HepG2 (cell line): ENCODE measurements around the gene MTR. TPM values are rescaled to one million over a fixed set of nuclear protein-coding genes. Genes with fewer than 3 reads are reported as not detected.

Experiments
- ATAC-seq: fragments of 200-7000 bp; cut with Tn5 transposase; 3 replicates; pipeline ENCODE4 v1.9.1; 2020; ENCODE audit warnings: mild to moderate bottlenecking, moderate library complexity
- BruUV-seq: library from RNA; stranded (reverse); fragments of 400-500 nt; replicated peaks from 2 replicates; lab custom pipeline; 2021; lab: Mats Ljungman, UMichigan
- CTCF ChIA-PET: fragments of 300-600 bp; formaldehyde crosslinking; extraction: SDS; loops from one replicate; lab custom pipeline; 2021; ENCODE audit warnings: low total read pairs, inconsistent platforms, low intra/inter-chr PET ratio; lab: Yijun Ruan, JAX
- POLR2A ChIA-PET: fragments of 350-600 bp; sonication (Branson Sonifier 250); formaldehyde crosslinking; loops from one replicate; lab custom pipeline; 2020; ENCODE audit warnings: antibody characterized with exemption, inconsistent platforms; lab: Yijun Ruan, JAX
- DNase-seq: peaks from one replicate; pipeline ENCODE4 v3.0.0-alpha.2; 2015; ENCODE audit warnings: low spot score
- FAIRE-seq: peaks from 3 replicates; lab custom pipeline; 2011; peaks lifted over from hg19 to GRCh38; lab: Jason Lieb, UNC
- H2AFZ ChIP-seq: one replicate; pipeline ENCODE4 v1.6.1; 2011; ENCODE audit warnings: low read length, inconsistent platforms
- H3K27ac ChIP-seq: fragments of 300-600 bp; 3 replicates; pipeline ENCODE4 v1.8.0; 2011; ENCODE audit warnings: mixed run types, mild to moderate bottlenecking, mixed read lengths, low read length, inconsistent platforms; ENCODE audit not compliant: insufficient read depth; ENCODE audit errors: extremely low read length
- H3K27me3 ChIP-seq, 2 experiments: fragments of 200-600 bp in 1 of 2; 2 replicates in 1 of 2; 3 replicates in 1 of 2; pipeline versions ENCODE4 v1.6.0 to v1.8.0; 2011; ENCODE audit warnings: low read length in 2 of 2, mild to moderate bottlenecking in 2 of 2, moderate library complexity in 2 of 2, inconsistent platforms in 1 of 2; ENCODE audit not compliant: insufficient read depth in 2 of 2, control insufficient read depth in 1 of 2
- H3K36me3 ChIP-seq, 2 experiments: fragments of 200-600 bp in 1 of 2; replicated peaks in 1 of 2; 2 replicates in 1 of 2; 3 replicates in 1 of 2; pipeline versions ENCODE4 v1.5.1 to v1.8.0; 2011; ENCODE audit warnings: low read length in 2 of 2, inconsistent platforms in 1 of 2; ENCODE audit not compliant: insufficient read depth in 2 of 2, control insufficient read depth in 1 of 2
- H3K4me1 ChIP-seq: 2 replicates; pipeline ENCODE4 v1.5.1; 2012; ENCODE audit warnings: low read length, inconsistent platforms; ENCODE audit not compliant: insufficient read depth
- H3K4me2 ChIP-seq: 2 replicates; pipeline ENCODE4 v1.6.0; 2011; ENCODE audit warnings: low read depth, low read length, inconsistent platforms
- H3K4me3 ChIP-seq, 3 experiments: fragments of 200-600 bp in 1 of 3; sonication (generic), shearing (Covaris generic) in 1 of 3; replicated peaks in 1 of 3; 2 replicates each; pipeline ENCODE4 v1.5.1; 2011 to 2016; ENCODE audit warnings: low read length in 3 of 3, inconsistent platforms in 2 of 3, low read depth in 2 of 3, mild to moderate bottlenecking in 2 of 3, control low read depth in 1 of 3, mixed read lengths in 1 of 3; ENCODE audit not compliant: insufficient read depth in 1 of 3
- H3K79me2 ChIP-seq: one replicate; pipeline ENCODE4 v1.6.1; 2011; ENCODE audit warnings: low read length, inconsistent platforms; ENCODE audit not compliant: insufficient read depth
- H3K9ac ChIP-seq: 2 replicates; pipeline ENCODE4 v1.6.0; 2011; ENCODE audit warnings: mild to moderate bottlenecking, low read depth, low read length, inconsistent platforms; ENCODE audit not compliant: insufficient read depth
- H3K9me3 ChIP-seq: 2 replicates; pipeline ENCODE4 v1.5.1; 2012; ENCODE audit warnings: mild to moderate bottlenecking, low read length
- H4K20me1 ChIP-seq: 2 replicates; pipeline ENCODE4 v1.6.0; 2011; ENCODE audit warnings: inconsistent platforms, mild to moderate bottlenecking, low read length, moderate library complexity; ENCODE audit not compliant: insufficient read depth
- ATF5 ChIP-seq: sonication (generic); formaldehyde crosslinking; IDR thresholded peaks from 2 replicates; pipeline ENCODE4 v1.4.0; 2020; ENCODE audit warnings: mild to moderate bottlenecking, low read depth, missing genetic modification reagents
- CREM ChIP-seq, 2 experiments: sonication (generic) in 1 of 2; formaldehyde crosslinking in 1 of 2; IDR thresholded peaks; 2 replicates each; pipeline versions ENCODE4 v1.4.0 to v1.6.1; 2016 to 2020; ENCODE audit warnings: antibody characterized with exemption in 1 of 2, mild to moderate bottlenecking in 1 of 2, missing genetic modification reagents in 1 of 2
- ELF1 ChIP-seq: sonication (generic); formaldehyde crosslinking; IDR thresholded peaks from 2 replicates; pipeline ENCODE4 v1.4.0; 2020; ENCODE audit warnings: missing genetic modification reagents
- FOXK2 ChIP-seq: fragments of 450-650 bp; IDR thresholded peaks from 2 replicates; pipeline ENCODE4 v1.6.1; 2016
- GATAD1 ChIP-seq: IDR thresholded peaks from 2 replicates; pipeline ENCODE4 v1.6.1; 2016; ENCODE audit warnings: missing genetic modification reagents, missing compliant biosample characterization
- HOMEZ ChIP-seq: IDR thresholded peaks from 2 replicates; pipeline ENCODE4 v1.6.1; 2016; ENCODE audit warnings: low read depth
- KDM1A ChIP-seq: IDR thresholded peaks from 2 replicates; pipeline ENCODE4 v1.6.1; 2016; ENCODE audit warnings: missing compliant biosample characterization
- MTA3 ChIP-seq: sonication (generic); formaldehyde crosslinking; IDR thresholded peaks from 2 replicates; pipeline ENCODE4 v1.4.0; 2020; ENCODE audit warnings: missing genetic modification reagents
- RARA ChIP-seq: IDR thresholded peaks from 2 replicates; pipeline ENCODE4 v1.6.1; 2016; ENCODE audit warnings: missing genetic modification reagents, missing compliant biosample characterization
- TAF15 ChIP-seq: fragments of 200-400 bp; formaldehyde crosslinking; IDR thresholded peaks from one replicate; pipeline ENCODE4 v1.6.1; 2018; ENCODE audit warnings: mild to moderate bottlenecking, low read depth, low read length; ENCODE audit not compliant: poor library complexity, severe bottlenecking
- TEAD2 ChIP-seq: sonication (generic); formaldehyde crosslinking; IDR thresholded peaks from 2 replicates; pipeline ENCODE4 v1.9.0; 2021; ENCODE audit warnings: missing genetic modification reagents
- ZFP41 ChIP-seq: sonication (generic); formaldehyde crosslinking; IDR thresholded peaks from 2 replicates; pipeline ENCODE4 v1.4.0; 2020; ENCODE audit warnings: mild to moderate bottlenecking, missing genetic modification reagents, borderline replicate concordance
- ZNF160 ChIP-seq: sonication (generic); formaldehyde crosslinking; IDR thresholded peaks from 2 replicates; pipeline ENCODE4 v1.8.0; 2022; ENCODE audit warnings: mild to moderate bottlenecking, inconsistent platforms, missing genetic modification reagents
- ZNF432 ChIP-seq: sonication (generic); formaldehyde crosslinking; IDR thresholded peaks from 2 replicates; pipeline ENCODE4 v1.5.0; 2020; ENCODE audit warnings: missing genetic modification reagents, mild to moderate bottlenecking, borderline replicate concordance
- WGBS: methylation state at CpG from one replicate; pipeline ENCODE4 v1.1.6; 2017; ENCODE audit warnings: low lambda C conversion rate; 5-methylcytosine and 5-hydroxymethylcytosine counted together
- in situ Hi-C: cut with HindIII; loops from 2 replicates; pipeline ENCODE4 v1.10.0; 2017; ENCODE audit warnings: low pct_unique_long_range_greater_than_20kb; ENCODE audit not compliant: extremely low pct_ligation_motif_present
- intact Hi-C: fragments of 100-400 bp; cut with micrococcal nuclease; formaldehyde crosslinking; loops from one replicate; pipeline ENCODE4 v1.10.0; 2022; ENCODE audit not compliant: unreplicated experiment
- polyA plus RNA-seq, 8 experiments: library from polyadenylated mRNA; depleted of rRNA in 3 of 8; stranded (reverse) in 7 of 8; unstranded in 1 of 8; fragments of >200 nt; fragmentation: Illumina TruSeq in 4 of 8; extraction: Trizol in 4 of 8; gene quantifications; 2 replicates each; pipeline versions ENCODE4 v1.2.1 to v1.2.3, GENCODE V29; 2011 to 2016; ENCODE audit warnings: low read depth in 4 of 8, missing spikeins in 1 of 8, mixed read lengths in 1 of 8; ENCODE audit not compliant: insufficient read depth in 1 of 8
- total RNA-seq, 5 experiments: library from RNA; depleted of rRNA; stranded (reverse); fragments of >200 nt; fragmentation: Illumina TruSeq; extraction: Trizol; gene quantifications; 2 replicates each; pipeline ENCODE4 v1.2.3, GENCODE V29; 2016; ENCODE audit warnings: low read depth in 1 of 5

Gene MTR
- total and polyA plus RNA-seq, 2 of the 13 experiments (the other 11 are each of a cell fraction or from before 2014, with no cell fraction given), result 16.3 to 36.1 TPM

DNA sequence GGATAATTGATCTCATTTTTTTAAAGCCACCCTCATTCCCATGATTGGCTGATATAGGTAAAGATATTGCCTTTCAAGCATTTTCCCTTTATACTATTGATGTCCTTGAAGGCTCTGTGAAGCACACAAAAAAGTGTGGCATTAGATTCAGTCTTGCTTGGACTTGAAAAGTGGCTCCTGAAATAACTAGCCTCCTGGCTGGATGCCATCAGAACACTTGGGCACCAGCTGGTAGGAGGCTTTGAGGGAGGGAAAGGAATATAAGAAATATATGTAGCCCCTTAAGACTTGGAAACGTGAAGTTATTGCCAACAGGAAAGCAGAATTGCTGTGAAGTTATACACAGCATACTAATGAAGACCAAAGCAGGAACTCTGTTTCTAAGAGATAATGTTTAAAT, 14.1 kb downstream of the MTR start (continued):
- TF ChIP-seq TAF15 (no peak), KDM1A (CRISPR knock-in tag) (no peak), HOMEZ (CRISPR knock-in tag) (no peak), GATAD1 (CRISPR knock-in tag) (no peak)

- TF ChIP-seq ZFP41 (CRISPR knock-in tag), result no peak
- TF ChIP-seq RARA, result no peak
- no peak for TF ChIP-seq ZNF160
- TF ChIP-seq ELF1 (CRISPR knock-in tag), result no peak
- no peak for TF ChIP-seq ZNF432
- no peak for TF ChIP-seq TEAD2
- TF ChIP-seq FOXK2, result no peak
- no peak for TF ChIP-seq CREM (IDR thresholded peaks at IDR 0.05)
- TF ChIP-seq CREM (CRISPR knock-in tag; IDR thresholded peaks at IDR 0.05), result no peak
- no peak for TF ChIP-seq ATF5
- no peak for TF ChIP-seq MTA3 (CRISPR knock-in tag)
- H3K9me3 ChIP-seq, result no peaks in the 10 kb centered on the region
- ChIA-PET POLR2A (no interaction called here), CTCF (no interaction called here)
- peaks cover 8 to 89% of the 10 kb centered on the region in 2 experiments for H3K36me3 ChIP-seq
- no TSS peak for BruUV-seq
- FAIRE-seq (no peak), DNase-seq (no peak), ATAC-seq (no peak)
- H3K9ac ChIP-seq, result no peak overlapping the region
- H3K4me1 ChIP-seq, result peaks cover 27% of the 10 kb centered on the region
- intact Hi-C loops, result no loop called here
- in situ Hi-C loops, result no loop called here
- no peak overlapping the region for H3K4me2 ChIP-seq
- H3K27ac ChIP-seq, result no peak overlapping the region
- H2AFZ ChIP-seq, result no peak overlapping the region
- H3K27me3 ChIP-seq, result no peaks in the 10 kb centered on the region
- no peaks in the 10 kb centered on the region for H4K20me1 ChIP-seq
- peaks cover 10% of the 10 kb centered on the region for H3K79me2 ChIP-seq
- WGBS, result 96% methylated on average over 3 of the region's 3 CpGs
- no peak overlapping the region for H3K4me3 ChIP-seq
Measured at GRCh38 chr1:236810018-236810417, 14.9 kb downstream of the MTR start.
